Parathyroid adenoma (tissue), 2 donors: ENCODE data around the gene ADORA2A.
"Not testable (repeated sequence)": the region's sequence is repeated elsewhere in the genome, so short reads cannot be mapped to it uniquely, and the experiment has no call there.

Experiments
- H2AFZ ChIP-seq: fragments of 300-600 bp; sonication (generic); one replicate; pipeline ENCODE4 v1.7.0; 2017; ENCODE audit warnings: antibody characterized with exemption, mild to moderate bottlenecking
- H3K27ac ChIP-seq: fragments of 300-600 bp; sonication (generic); one replicate; pipeline ENCODE4 v1.7.0; 2017
- H3K27me3 ChIP-seq: fragments of 300-600 bp; sonication (generic); one replicate; pipeline ENCODE4 v1.7.0; 2017; ENCODE audit warnings: low read length; ENCODE audit not compliant: control insufficient read depth, insufficient read depth
- H3K36me3 ChIP-seq: fragments of 300-600 bp; sonication (generic); one replicate; pipeline ENCODE4 v1.7.0; 2017; ENCODE audit warnings: low read length; ENCODE audit not compliant: control insufficient read depth, insufficient read depth
- H3K4me1 ChIP-seq: fragments of 300-600 bp; sonication (generic); one replicate; pipeline ENCODE4 v1.7.0; 2017; ENCODE audit warnings: control low read depth
- H3K4me2 ChIP-seq: fragments of 300-600 bp; sonication (generic); one replicate; pipeline ENCODE4 v1.7.0; 2017; ENCODE audit warnings: low read length
- H3K4me3 ChIP-seq: fragments of 300-600 bp; sonication (generic); one replicate; pipeline ENCODE4 v1.7.0; 2017; ENCODE audit warnings: low read depth, low read length
- H3K79me2 ChIP-seq: fragments of 300-600 bp; sonication (generic); one replicate; pipeline ENCODE4 v1.7.0; 2017; ENCODE audit warnings: control low read depth
- H3K9ac ChIP-seq: fragments of 300-600 bp; sonication (generic); one replicate; pipeline ENCODE4 v1.7.0; 2017; ENCODE audit warnings: mild to moderate bottlenecking
- H3K9me3 ChIP-seq: fragments of 300-600 bp; sonication (generic); one replicate; pipeline ENCODE4 v1.7.0; 2017; ENCODE audit warnings: low read length; ENCODE audit not compliant: control insufficient read depth
- TF ChIP-seq, protein P1 (sequence below): fragments of 300-600 bp; sonication (generic); IDR thresholded peaks from one replicate; pipeline ENCODE4 v1.7.0; 2017; ENCODE audit warnings: antibody characterized with exemption, mild to moderate bottlenecking
- donor health status: primary hyperparathyroidism.

The ADORA2A gene

GRCh38 chr22:24483976-24484545 is 56.7 kb downstream of the ADORA2A start:
- Histone ChIP-seq H3K4me1 (no peaks in the 10 kb centered on the region), H3K9ac (no peak overlapping the region), H3K79me2 (no peaks in the 10 kb centered on the region), H3K27ac (no peak overlapping the region), H3K9me3 (no peaks in the 10 kb centered on the region), H3K4me2 (no peak overlapping the region), H3K27me3 (no peaks in the 10 kb centered on the region), H3K4me3 (no peak overlapping the region), H3K36me3 (no peaks in the 10 kb centered on the region), H2AFZ (no peak overlapping the region)
- TF ChIP-seq, protein P1, sequence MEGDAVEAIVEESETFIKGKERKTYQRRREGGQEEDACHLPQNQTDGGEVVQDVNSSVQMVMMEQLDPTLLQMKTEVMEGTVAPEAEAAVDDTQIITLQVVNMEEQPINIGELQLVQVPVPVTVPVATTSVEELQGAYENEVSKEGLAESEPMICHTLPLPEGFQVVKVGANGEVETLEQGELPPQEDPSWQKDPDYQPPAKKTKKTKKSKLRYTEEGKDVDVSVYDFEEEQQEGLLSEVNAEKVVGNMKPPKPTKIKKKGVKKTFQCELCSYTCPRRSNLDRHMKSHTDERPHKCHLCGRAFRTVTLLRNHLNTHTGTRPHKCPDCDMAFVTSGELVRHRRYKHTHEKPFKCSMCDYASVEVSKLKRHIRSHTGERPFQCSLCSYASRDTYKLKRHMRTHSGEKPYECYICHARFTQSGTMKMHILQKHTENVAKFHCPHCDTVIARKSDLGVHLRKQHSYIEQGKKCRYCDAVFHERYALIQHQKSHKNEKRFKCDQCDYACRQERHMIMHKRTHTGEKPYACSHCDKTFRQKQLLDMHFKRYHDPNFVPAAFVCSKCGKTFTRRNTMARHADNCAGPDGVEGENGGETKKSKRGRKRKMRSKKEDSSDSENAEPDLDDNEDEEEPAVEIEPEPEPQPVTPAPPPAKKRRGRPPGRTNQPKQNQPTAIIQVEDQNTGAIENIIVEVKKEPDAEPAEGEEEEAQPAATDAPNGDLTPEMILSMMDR, result no peak

GRCh38 chr22:24485170-24485569 is 57.8 kb downstream of the ADORA2A start:
- no peak overlapping the region for H3K4me3 ChIP-seq
- H2AFZ ChIP-seq, result no peak overlapping the region
- H3K4me1 ChIP-seq, result no peaks in the 10 kb centered on the region
- no peak overlapping the region for H3K4me2 ChIP-seq
- no peaks in the 10 kb centered on the region for H3K9me3 ChIP-seq
- no peaks in the 10 kb centered on the region for H3K79me2 ChIP-seq
- no peaks in the 10 kb centered on the region for H3K27me3 ChIP-seq
- no peak overlapping the region for H3K27ac ChIP-seq
- H3K9ac ChIP-seq, result no peak overlapping the region
- TF ChIP-seq, protein P1, result no peak
- H3K36me3 ChIP-seq, result no peaks in the 10 kb centered on the region

DNA sequence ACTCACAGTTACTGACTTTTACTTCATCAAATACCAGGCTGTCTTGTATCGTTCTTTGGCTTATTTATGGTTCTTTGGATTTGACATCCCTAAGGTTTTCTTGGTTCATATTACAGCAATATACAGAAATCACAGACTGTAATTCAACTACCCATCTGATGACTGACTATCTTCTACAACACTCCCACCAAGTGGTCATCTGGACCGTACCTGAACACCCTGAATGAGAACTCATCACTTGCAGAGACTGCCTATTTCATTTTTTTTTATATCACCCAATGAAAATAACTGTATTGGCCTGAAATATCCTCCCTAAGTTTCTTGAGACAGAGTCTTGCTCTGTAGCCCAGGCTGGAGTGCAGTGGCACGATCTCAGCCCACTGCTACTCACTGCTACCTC is 58.2 kb downstream of the ADORA2A start:
- TF ChIP-seq, protein P1, result peak; percentile 5
- Histone ChIP-seq H3K4me1 (no peaks in the 10 kb centered on the region), H3K9me3 (no peaks in the 10 kb centered on the region), H3K27ac (no peak overlapping the region), H3K9ac (no peak overlapping the region), H3K79me2 (no peaks in the 10 kb centered on the region), H2AFZ (no peak overlapping the region), H3K4me3 (no peak overlapping the region), H3K27me3 (no peaks in the 10 kb centered on the region), H3K36me3 (no peaks in the 10 kb centered on the region), H3K4me2 (no peak overlapping the region)

DNA sequence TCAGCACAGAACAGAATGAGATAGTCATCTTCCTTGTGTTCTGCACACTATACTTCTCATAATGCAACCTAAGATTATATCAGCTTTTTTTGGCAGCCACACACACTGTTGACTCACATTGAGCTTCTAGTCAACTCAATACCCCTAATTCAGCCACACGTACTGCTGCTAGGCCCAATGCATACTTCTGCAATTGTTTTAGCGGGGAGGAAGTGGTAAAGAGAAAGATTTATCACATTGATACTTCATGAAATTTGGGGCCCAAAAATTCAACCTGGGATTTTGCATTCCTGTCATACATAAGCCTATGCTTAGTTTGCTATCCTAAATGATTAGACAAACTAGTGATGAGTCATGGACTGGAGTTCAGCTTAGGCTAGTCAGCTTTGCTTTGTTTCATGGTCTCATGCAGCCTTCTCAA is 59.1 kb downstream of the ADORA2A start:
- no peak overlapping the region for H3K4me3 ChIP-seq
- H3K27ac ChIP-seq, result no peak overlapping the region
- H3K9ac ChIP-seq, result no peak overlapping the region
- no peaks in the 10 kb centered on the region for H3K79me2 ChIP-seq
- TF ChIP-seq, protein P1, result no peak
- no peaks in the 10 kb centered on the region for H3K9me3 ChIP-seq
- H2AFZ ChIP-seq, result no peak overlapping the region
- no peaks in the 10 kb centered on the region for H3K27me3 ChIP-seq
- no peaks in the 10 kb centered on the region for H3K36me3 ChIP-seq
- H3K4me1 ChIP-seq, result no peaks in the 10 kb centered on the region
- no peak overlapping the region for H3K4me2 ChIP-seq

DNA sequence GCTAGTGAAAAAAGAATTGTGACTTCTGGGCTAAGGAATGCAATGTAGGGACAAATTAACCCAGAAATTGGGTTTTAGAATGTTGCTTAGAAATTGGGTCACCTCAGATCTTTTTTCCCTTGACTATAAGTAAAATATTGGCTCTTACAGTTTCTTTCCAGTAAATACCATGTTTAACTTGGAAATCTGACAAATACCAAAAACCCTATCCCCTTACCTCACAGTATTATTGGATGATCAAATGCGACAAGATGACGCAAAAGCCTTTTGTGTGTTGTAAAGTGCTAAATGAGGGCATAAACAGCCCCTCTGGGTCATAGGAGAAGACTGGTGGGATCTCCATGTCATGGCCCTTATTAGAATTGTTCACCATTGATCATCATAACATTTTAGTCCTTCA is 61.6 kb downstream of the ADORA2A start:
- Histone ChIP-seq H3K27me3 (no peaks in the 10 kb centered on the region), H3K9ac (no peak overlapping the region), H3K4me1 (no peaks in the 10 kb centered on the region), H3K9me3 (no peaks in the 10 kb centered on the region), H2AFZ (no peak overlapping the region), H3K36me3 (no peaks in the 10 kb centered on the region), H3K79me2 (no peaks in the 10 kb centered on the region), H3K4me2 (no peak overlapping the region), H3K27ac (no peak overlapping the region), H3K4me3 (no peak overlapping the region)
- TF ChIP-seq, protein P1, result no peak

- not testable (repeated sequence) for H3K9ac ChIP-seq, H3K4me1 ChIP-seq, H3K4me3 ChIP-seq, H3K4me2 ChIP-seq, H3K27ac ChIP-seq, H2AFZ ChIP-seq, H3K27me3 ChIP-seq, H3K79me2 ChIP-seq, H3K36me3 ChIP-seq, H3K9me3 ChIP-seq
Observed at GRCh38 chr22:24489434-24489833, 62.0 kb downstream of the ADORA2A start.
